Transverse colon (tissue), 3 donors: ENCODE results near the gene PRKCZ.

Experiments
- CTCF ChIP-seq, 5 experiments: fragments of 200-600 bp in 3 of 5; fragments of 450-650 bp in 2 of 5; sonication (generic) in 3 of 5; IDR thresholded peaks; 1 replicate in 2 of 5; 2 replicates in 3 of 5; pipeline ENCODE4 v1.5.1; 2016 to 2017; ENCODE audit warnings: antibody characterized with exemption in 5 of 5, inconsistent platforms in 3 of 5, mild to moderate bottlenecking in 2 of 5, moderate library complexity in 1 of 5
- POLR2A ChIP-seq: fragments of 450-650 bp; IDR thresholded peaks from one replicate; pipeline ENCODE4 v1.6.1; 2016; ENCODE audit warnings: antibody characterized with exemption, mild to moderate bottlenecking, moderate library complexity

GRCh38 chr1:2053217-2053616 lies 3.0 kb downstream of the PRKCZ start:
- TF ChIP-seq CTCF (IDR thresholded peaks at IDR 0.05) = no peak
- TF ChIP-seq POLR2A = no peak
